Stimulated activated CD4-positive, alpha-beta T cell treated with anti-CD3 and anti-CD28 coated beads, Interleukin-1b, Interleukin-23, amount 100 ng/mL, for 24 hours (primary cell): ENCODE measurements around the gene LZTS2.
"Not testable (repeated sequence)": the region's sequence is repeated elsewhere in the genome, so short reads cannot be mapped to it uniquely, and the experiment has no call there.

Experiments used
- DNase-seq, 4 experiments: peaks; one replicate each; pipeline ENCODE4 v3.0.0-alpha.2; 2020; ENCODE audit warnings: low read depth in 4 of 4, low spot score in 1 of 4

Gene LZTS2

DNA sequence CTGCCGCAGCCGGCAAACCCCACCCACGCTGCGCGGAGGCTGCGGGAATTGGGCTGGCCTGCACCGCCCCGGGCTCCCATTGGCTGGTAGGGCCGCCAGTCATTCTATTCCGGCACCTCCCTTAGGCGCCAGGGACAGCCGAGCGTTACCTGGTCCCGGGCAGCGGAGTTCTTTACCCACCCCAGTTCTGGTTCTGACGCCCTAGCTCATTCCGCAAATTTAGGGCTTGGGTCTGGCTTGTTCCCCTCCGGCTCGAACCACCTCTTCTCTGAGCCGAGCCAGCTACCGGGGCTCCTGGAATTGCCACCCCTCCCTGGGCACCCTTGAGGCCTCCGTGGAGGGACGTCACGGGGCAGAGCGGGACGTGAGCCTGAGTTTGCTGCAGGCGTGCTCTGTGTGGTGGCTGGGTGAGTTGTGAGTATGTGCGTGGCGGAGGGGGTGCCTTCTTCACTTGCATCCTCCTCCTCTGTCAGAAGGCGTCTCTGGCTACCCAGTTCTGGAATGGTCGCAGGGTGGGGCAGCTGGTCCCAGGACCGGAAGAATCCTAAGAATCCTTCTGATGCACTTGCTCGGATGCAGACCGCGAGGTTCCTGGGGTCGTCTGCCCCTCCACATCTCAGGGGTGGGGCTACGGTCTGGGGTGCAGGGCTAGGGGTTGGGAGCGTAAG is 31.7 kb downstream of the LZTS2 start, which contains the start of the genes PDZD7 and SFXN3:
Gene PDZD7 (minus strand): TSS at position 2 of the 668 bp plus-strand sequence. CDS start 910 bp downstream, outside the sequence.
Gene SFXN3 (plus strand): TSS at position 107 of the 668 bp plus-strand sequence. CDS start 3,461 bp downstream, outside the sequence.
- peak; percentile 90 to 96 (median 94) for DNase-seq

DNA sequence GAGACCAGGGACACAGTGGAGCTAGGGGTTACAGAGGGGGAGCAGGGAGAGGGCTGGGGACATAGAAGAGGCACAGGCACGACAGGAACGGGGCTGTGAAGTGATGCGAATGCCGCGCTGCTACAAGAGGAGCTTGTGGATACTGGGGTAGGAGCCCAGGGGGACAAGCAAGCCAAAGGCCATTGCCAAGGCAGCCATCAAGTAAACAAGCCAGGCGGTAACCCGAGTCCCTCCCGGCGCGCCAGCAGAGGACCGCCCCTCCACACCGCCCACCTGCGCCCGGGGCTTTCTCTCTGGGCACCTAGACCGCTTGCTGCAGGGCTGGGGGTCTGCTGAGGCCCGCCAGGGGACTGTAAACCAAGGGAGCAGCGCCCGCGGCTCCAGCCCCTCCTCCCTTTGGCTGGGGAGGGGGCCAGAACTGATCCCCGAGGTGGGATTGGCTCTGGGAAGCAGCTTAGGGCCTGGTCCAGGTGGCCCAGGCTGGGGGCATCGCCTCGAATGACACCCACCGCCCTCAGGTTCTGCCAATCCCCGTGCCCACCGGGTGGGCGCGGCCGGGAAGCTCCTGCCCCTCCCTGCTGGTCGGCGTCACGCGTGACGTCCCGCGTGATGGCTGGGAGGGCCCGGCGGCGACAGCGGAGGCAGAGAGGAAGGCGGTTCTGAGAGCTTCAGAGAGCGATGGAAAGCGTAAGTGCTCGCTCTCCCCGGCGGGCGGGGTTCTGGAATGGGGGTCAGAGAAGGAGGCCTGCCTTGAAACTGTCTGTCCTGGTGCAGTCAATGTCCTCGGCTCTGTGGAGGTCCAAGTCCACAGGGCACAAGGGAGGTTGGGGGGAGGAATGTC is 32.4 kb downstream of the LZTS2 start:
- peak; percentile 39 to 59 (median 54) for DNase-seq

- peak in 2 of 4 experiments; percentile 24 to 48 for DNase-seq
These were observed 33.1 kb downstream of the LZTS2 start for GRCh38 chr10:101032637-101033224.

- DNase-seq, result no peak
These were observed 33.7 kb downstream of the LZTS2 start for GRCh38 chr10:101033276-101033675.

- not testable (repeated sequence) for DNase-seq
These were observed 34.8 kb downstream of the LZTS2 start for GRCh38 chr10:101034404-101034803.

DNA sequence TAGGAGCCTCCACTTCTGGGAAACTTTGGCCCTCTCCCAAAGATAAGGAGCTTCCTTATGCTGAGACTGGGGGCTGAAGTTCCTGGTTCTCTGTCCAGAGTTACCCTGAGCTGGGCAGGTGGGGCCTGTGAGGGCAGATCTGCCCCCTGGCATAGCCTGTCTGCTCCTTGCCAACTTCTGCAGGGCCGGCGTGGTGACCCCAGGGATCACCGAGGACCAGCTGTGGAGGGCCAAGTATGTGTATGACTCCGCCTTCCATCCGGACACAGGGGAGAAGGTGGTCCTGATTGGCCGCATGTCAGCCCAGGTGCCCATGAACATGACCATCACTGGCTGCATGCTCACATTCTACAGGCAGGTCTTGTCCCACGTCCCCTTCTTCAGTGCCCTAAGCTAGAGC is 35.7 kb downstream of the LZTS2 start:
- DNase-seq, result no peak

- DNase-seq, result no peak
These were observed 36.5 kb downstream of the LZTS2 start for GRCh38 chr10:101035916-101036702.

- DNase-seq, result no peak
These were observed 37.1 kb downstream of the LZTS2 start for GRCh38 chr10:101036726-101037125.

GRCh38 chr10:101038484-101038883 is 38.9 kb downstream of the LZTS2 start:
- no peak for DNase-seq

- no peak for DNase-seq
These were observed 40.5 kb downstream of the LZTS2 start for GRCh38 chr10:101040061-101040460.

GRCh38 chr10:101040851-101041250 is 41.2 kb downstream of the LZTS2 start:
- no peak for DNase-seq

- DNase-seq, result peak in 2 of 4 experiments; percentile 38 to 63
These were observed 41.7 kb downstream of the LZTS2 start for GRCh38 chr10:101041252-101041761.

DNA sequence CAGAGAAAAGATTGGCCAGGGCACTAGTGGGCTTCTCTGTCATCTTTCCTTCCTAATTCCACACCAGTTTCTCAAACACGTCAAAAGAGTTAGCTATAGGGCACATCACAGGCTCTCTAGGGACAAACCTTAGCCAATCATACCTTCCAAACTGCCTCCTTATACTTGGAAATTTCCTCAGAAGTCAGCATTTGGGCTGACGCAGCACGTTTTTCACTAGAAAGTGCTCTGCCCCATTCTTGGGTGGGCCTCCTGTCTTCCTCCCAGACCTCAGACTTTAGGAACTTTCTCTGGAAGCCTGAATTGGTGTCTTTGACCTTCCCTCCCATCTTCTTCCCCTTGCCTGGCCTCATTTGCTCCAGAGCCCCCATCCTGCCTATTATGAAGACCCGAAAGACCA is 42.5 kb downstream of the LZTS2 start:
- DNase-seq, result no peak

DNA sequence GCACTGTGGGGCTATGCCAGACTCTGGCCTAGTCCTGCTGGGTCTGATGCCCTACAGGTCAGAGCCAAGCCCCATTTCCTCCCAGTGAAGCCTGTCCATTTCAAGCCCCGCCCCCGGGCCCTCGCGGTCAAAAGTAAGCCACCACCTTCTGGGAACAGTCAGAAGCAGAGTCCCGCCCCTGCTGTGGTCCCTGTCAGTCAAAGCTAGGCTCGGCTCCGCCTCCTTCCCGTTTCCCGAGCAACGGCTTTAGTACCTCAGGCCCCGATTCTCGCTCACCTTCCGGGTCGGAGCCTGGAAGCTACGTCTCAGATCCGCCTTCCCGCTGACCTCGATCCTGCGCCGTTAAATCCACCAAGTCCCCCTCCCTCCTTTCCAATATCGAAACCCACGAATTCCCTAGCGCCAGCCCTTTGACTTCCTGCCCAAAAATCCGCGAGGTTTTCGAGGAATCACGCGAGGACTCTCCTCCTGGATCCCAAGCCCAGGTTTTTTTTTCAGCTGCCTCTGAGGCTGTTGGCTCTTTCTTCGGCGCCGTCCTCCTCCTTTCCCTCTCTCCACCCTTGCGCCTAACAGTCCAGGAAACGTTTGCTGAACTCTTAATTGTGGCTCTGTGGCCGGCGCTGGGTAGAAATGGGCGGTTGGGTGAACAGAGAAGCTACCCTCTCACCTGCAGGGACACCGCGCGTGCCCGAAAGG is 43.2 kb downstream of the LZTS2 start:
- DNase-seq, result peak; percentile 74 to 90 (median 82)

- DNase-seq, result no peak
These were observed 43.7 kb downstream of the LZTS2 start for GRCh38 chr10:101043363-101043707.

DNA sequence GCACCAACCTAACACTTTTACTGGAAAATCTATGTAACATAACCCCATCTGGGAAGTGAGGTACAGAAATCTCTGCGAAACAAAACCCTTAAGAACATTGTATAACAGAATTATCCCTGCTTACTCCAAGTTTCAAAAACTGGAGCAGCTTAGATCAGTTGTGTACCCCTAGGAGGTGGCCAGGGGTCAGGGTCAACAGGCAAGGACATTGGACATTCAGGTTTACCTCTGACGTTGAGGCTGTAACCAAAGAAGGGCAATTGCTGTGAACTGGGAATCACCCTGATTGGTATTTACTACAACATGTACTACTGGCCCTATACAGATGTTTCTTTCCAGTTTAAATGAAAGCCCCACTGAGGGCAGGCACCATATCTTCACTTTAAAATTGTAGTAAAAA is 44.5 kb downstream of the LZTS2 start:
- DNase-seq, result no peak

GRCh38 chr10:101046332-101047238 is 47.0 kb downstream of the LZTS2 start:
- no peak for DNase-seq

DNA sequence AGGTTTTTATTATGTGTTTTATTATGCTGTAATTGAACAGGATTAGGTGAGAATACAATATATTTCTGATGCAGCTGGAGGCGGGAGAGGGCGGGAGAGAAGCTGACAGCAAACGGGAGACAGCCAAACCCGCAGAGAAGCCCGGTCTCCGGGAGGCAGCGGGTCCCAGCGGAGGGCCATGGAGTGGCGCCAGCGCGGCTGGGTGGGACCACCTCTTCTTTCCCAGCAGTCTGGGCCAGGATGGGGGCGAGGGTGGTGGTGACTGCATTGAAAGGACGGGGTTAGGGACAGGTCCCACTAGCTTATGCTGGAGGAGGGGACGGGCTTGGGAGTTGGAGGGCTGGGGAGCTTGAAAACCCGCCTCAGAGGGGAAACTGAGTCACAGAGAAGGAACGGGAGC is 47.7 kb downstream of the LZTS2 start:
- no peak for DNase-seq
